Measurements from ENCODE around the gene PADI1. TPM values are rescaled to one million over a fixed set of nuclear protein-coding genes. Genes with fewer than 3 reads are reported as not detected.

The PADI1 gene
- total RNA-seq, 1 experiment from 2014 or later: 0.24 TPM

DNA sequence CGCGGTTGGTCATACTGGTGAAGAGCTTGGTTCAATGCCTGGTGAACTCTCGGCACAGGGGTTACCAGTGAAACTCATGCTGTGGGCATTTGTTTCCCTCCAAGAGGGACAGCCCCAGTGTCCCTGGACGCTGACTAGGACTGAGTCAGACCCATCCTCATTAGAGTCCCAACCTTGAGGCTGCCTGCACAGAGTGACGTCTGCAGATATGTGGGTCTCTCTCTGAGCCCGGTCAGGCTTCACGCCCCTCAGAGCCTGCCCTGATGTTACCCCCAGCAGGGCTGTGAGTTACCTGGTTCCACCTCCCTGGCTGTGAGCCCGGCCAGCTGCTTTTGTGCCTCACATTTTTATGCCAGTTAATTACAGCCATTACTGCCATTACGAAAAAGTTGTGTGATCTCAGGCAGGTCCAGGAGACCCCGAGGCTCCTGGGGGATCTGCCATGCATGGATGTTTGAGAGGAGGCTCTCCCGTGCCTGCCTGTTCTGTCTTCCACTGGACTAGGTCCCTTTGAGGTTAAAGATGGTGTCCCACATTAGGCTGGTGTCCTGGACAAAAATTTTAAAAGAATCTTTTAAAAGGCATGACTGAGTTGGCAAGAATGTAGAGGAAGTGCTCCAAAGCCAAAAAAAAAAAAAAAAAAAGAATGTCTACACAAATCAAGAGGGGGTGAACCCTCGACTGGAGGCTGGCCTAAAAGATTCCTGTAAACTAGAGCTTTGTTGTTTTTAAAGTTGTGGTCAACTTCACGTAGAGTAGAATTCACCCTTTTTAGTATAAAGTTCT, 36.6 kb upstream of the PADI1 start:
- H3K27ac Mint-ChIP-seq: no peak overlapping the region; a peak in 1 of 7 replicates
- Histone ChIP-seq H4K5ac (ENCODE audit: insufficient read length, low read depth, low read length) (no peak overlapping the region), H4K20me1 (ENCODE audit: control insufficient read depth, insufficient read depth, insufficient read length) (no peaks in the 10 kb centered on the region), H2BK5ac (ENCODE audit: insufficient read length, low read length) (no peak overlapping the region), H3K23me2 (ENCODE audit: insufficient read length, low read depth, low read length, poor library complexity, severe bottlenecking) (no peaks in the 10 kb centered on the region), H3K27me3 (ENCODE audit: insufficient read depth, low read length) (no peaks in the 10 kb centered on the region), H3T11ph (ENCODE audit: low read length) (no peak overlapping the region), H3K9ac (ENCODE audit: extremely low read depth, insufficient read length, low read length) (no peak overlapping the region), H2BK120ac (ENCODE audit: low read depth, low read length, poor library complexity, severe bottlenecking) (no peak overlapping the region), H4K91ac (ENCODE audit: insufficient read length, low read depth, low read length) (no peak overlapping the region), H3K27ac (ENCODE audit: insufficient read length, low read depth, low read length) (no peak overlapping the region), H2AFZ (ENCODE audit: low read length) (no peak overlapping the region), H3K4ac (ENCODE audit: low read depth, low read length) (no peak overlapping the region), H3K79me1 (ENCODE audit: insufficient read depth, low read depth, low read length, poor library complexity, severe bottlenecking) (no peaks in the 10 kb centered on the region), H2BK15ac (ENCODE audit: low read depth, low read length) (no peak overlapping the region), H2AK5ac (ENCODE audit: insufficient read length, low read length) (no peak overlapping the region), H3K23ac (ENCODE audit: insufficient read length, low read depth, low read length) (no peak overlapping the region), H3K79me2 (ENCODE audit: insufficient read depth, low read length) (no peaks in the 10 kb centered on the region), H3K18ac (ENCODE audit: insufficient read length, low read depth, low read length) (no peak overlapping the region), H3K4me2 (ENCODE audit: insufficient read depth, insufficient read length, low read length) (no peak overlapping the region), H4K8ac (replicated peaks; ENCODE audit: insufficient read length, low read depth, low read length) (no peak overlapping the region), H3K4me1 (ENCODE audit: insufficient read depth, low read length) (0 out of 2 replicates have a peak, but pooled peaks cover 4% of the 10 kb centered on the region), H2BK20ac (ENCODE audit: low read depth, low read length, poor library complexity, severe bottlenecking) (no peak overlapping the region), H3K9me3 (ENCODE audit: control insufficient read depth, low read depth, low read length) (no peaks in the 10 kb centered on the region), H3K14ac (ENCODE audit: insufficient read depth, low read length) (no peak overlapping the region), H3K56ac (ENCODE audit: insufficient read length, low read depth, low read length) (no peak overlapping the region), H2BK12ac (ENCODE audit: insufficient read length, low read depth, low read length) (no peak overlapping the region)
- H3K27me3 Mint-ChIP-seq (ENCODE audit: low read depth): peaks cover 19% of the 10 kb centered on the region
- no peak overlapping the region for H3K4me3 Mint-ChIP-seq
- no CpG with 5 or more reads among the region's 13 CpGs for WGBS (ENCODE audit: extremely low coverage, insufficient read length, low lambda C conversion rate)
- no peaks in the 10 kb centered on the region; a peak in 1 of 7 replicates for H3K36me3 Mint-ChIP-seq (ENCODE audit: insufficient read depth in 1 of 3, low read depth in 3 of 3)
- TF ChIP-seq, protein P1, sequence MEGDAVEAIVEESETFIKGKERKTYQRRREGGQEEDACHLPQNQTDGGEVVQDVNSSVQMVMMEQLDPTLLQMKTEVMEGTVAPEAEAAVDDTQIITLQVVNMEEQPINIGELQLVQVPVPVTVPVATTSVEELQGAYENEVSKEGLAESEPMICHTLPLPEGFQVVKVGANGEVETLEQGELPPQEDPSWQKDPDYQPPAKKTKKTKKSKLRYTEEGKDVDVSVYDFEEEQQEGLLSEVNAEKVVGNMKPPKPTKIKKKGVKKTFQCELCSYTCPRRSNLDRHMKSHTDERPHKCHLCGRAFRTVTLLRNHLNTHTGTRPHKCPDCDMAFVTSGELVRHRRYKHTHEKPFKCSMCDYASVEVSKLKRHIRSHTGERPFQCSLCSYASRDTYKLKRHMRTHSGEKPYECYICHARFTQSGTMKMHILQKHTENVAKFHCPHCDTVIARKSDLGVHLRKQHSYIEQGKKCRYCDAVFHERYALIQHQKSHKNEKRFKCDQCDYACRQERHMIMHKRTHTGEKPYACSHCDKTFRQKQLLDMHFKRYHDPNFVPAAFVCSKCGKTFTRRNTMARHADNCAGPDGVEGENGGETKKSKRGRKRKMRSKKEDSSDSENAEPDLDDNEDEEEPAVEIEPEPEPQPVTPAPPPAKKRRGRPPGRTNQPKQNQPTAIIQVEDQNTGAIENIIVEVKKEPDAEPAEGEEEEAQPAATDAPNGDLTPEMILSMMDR (conservative IDR thresholded peaks at IDR 0.05): no peak
- no peak for DNase-seq
- H3K9me3 Mint-ChIP-seq: no peaks in the 10 kb centered on the region; a peak in 1 of 5 replicates
- H3K4me1 Mint-ChIP-seq: peaks cover 9 to 10% of the 10 kb centered on the region in 2 experiments

All from H9 (cell line).